ENCODE data around the gene KIAA1614.

Gene KIAA1614

GRCh38 chr1:180926164-180926981, 13.7 kb downstream of the KIAA1614 start:
- Histone ChIP-seq H3K79me2 (ENCODE audit: insufficient read depth, low read length) (no peaks in the 10 kb centered on the region), H3K9me3 (ENCODE audit: insufficient read depth, low read length, severe bottlenecking) (no peaks in the 10 kb centered on the region), H2AFZ (ENCODE audit: low read depth, low read length) (no peak overlapping the region), H3K27me3 (ENCODE audit: insufficient read depth, low read length, poor library complexity) (no peaks in the 10 kb centered on the region), H3K9ac (ENCODE audit: low read depth, low read length) (no peak overlapping the region), H3K36me3 (ENCODE audit: insufficient read depth, low read length) (no peaks in the 10 kb centered on the region), H3K4me2 (ENCODE audit: insufficient read depth, low read length) (no peak overlapping the region), H4K20me1 (ENCODE audit: insufficient read depth, low read length) (no peaks in the 10 kb centered on the region), H3K4me1 (ENCODE audit: insufficient read depth, low read length) (no peaks in the 10 kb centered on the region), H3K4me3 (ENCODE audit: low read depth in 1 of 2, low read length in 2 of 2) (no peak overlapping the region), H3K27ac (ENCODE audit: low read length) (no peak overlapping the region)
- peak; percentile 74 for DNase-seq
- ATAC-seq (ENCODE audit: insufficient read depth, low read depth), result peak; percentile 91
- TF ChIP-seq CTCF (IDR thresholded peaks at IDR 0.05; ENCODE audit: borderline replicate concordance, extremely low read depth, low read length, poor library complexity, severe bottlenecking) (no peak), EZH2 (IDR thresholded peaks at IDR 0.05; ENCODE audit: borderline replicate concordance, low read depth, low read length, severe bottlenecking) (no peak)

GRCh38 chr1:180927348-180927747, 14.7 kb downstream of the KIAA1614 start:
- Histone ChIP-seq H3K79me2 (ENCODE audit: insufficient read depth, low read length) (no peaks in the 10 kb centered on the region), H3K27me3 (ENCODE audit: insufficient read depth, low read length, poor library complexity) (no peaks in the 10 kb centered on the region), H4K20me1 (ENCODE audit: insufficient read depth, low read length) (no peaks in the 10 kb centered on the region), H3K4me3 (ENCODE audit: low read depth in 1 of 2, low read length in 2 of 2) (no peak overlapping the region), H2AFZ (ENCODE audit: low read depth, low read length) (no peak overlapping the region), H3K9me3 (ENCODE audit: insufficient read depth, low read length, severe bottlenecking) (no peaks in the 10 kb centered on the region), H3K9ac (ENCODE audit: low read depth, low read length) (no peak overlapping the region), H3K27ac (ENCODE audit: low read length) (no peak overlapping the region; the same call in 1 of the 2 replicates), H3K4me1 (ENCODE audit: insufficient read depth, low read length) (0 out of 2 replicates have a peak, but pooled peaks cover 4% of the 10 kb centered on the region), H3K36me3 (ENCODE audit: insufficient read depth, low read length) (no peaks in the 10 kb centered on the region), H3K4me2 (ENCODE audit: insufficient read depth, low read length) (no peak overlapping the region)
- ATAC-seq (ENCODE audit: insufficient read depth, low read depth) (no peak), DNase-seq (no peak)
- no peak for TF ChIP-seq EZH2 (IDR thresholded peaks at IDR 0.05; ENCODE audit: borderline replicate concordance, low read depth, low read length, severe bottlenecking)

GRCh38 chr1:180927841-180928240, 15.1 kb downstream of the KIAA1614 start:
- Histone ChIP-seq H3K27ac (ENCODE audit: low read length) (no peak overlapping the region), H4K20me1 (ENCODE audit: insufficient read depth, low read length) (no peaks in the 10 kb centered on the region)
- TF ChIP-seq EZH2 (IDR thresholded peaks at IDR 0.05; ENCODE audit: borderline replicate concordance, low read depth, low read length, severe bottlenecking) (no peak), CTCF (IDR thresholded peaks at IDR 0.05; ENCODE audit: borderline replicate concordance, extremely low read depth, low read length, poor library complexity, severe bottlenecking) (no peak)

More at GRCh38 chr1:180927841-180928240, 15.1 kb downstream of the KIAA1614 start:
- H3K27me3 ChIP-seq (ENCODE audit: insufficient read depth, low read length, poor library complexity), result no peaks in the 10 kb centered on the region
- ATAC-seq (ENCODE audit: insufficient read depth, low read depth) (no peak), DNase-seq (no peak)
- no peaks in the 10 kb centered on the region for H3K9me3 ChIP-seq (ENCODE audit: insufficient read depth, low read length, severe bottlenecking)
- no peak overlapping the region for H3K9ac ChIP-seq (ENCODE audit: low read depth, low read length)
- no peak overlapping the region for H3K4me3 ChIP-seq (ENCODE audit: low read depth in 1 of 2, low read length in 2 of 2)
- H3K79me2 ChIP-seq (ENCODE audit: insufficient read depth, low read length), result no peaks in the 10 kb centered on the region
- no peak overlapping the region for H2AFZ ChIP-seq (ENCODE audit: low read depth, low read length)
- 0 out of 2 replicates have a peak, but pooled peaks cover 4% of the 10 kb centered on the region for H3K4me1 ChIP-seq (ENCODE audit: insufficient read depth, low read length)
- H3K4me2 ChIP-seq (ENCODE audit: insufficient read depth, low read length), result no peak overlapping the region
- no peaks in the 10 kb centered on the region for H3K36me3 ChIP-seq (ENCODE audit: insufficient read depth, low read length)
